Measurements from ENCODE around the gene TRMO.

Gene TRMO

DNA sequence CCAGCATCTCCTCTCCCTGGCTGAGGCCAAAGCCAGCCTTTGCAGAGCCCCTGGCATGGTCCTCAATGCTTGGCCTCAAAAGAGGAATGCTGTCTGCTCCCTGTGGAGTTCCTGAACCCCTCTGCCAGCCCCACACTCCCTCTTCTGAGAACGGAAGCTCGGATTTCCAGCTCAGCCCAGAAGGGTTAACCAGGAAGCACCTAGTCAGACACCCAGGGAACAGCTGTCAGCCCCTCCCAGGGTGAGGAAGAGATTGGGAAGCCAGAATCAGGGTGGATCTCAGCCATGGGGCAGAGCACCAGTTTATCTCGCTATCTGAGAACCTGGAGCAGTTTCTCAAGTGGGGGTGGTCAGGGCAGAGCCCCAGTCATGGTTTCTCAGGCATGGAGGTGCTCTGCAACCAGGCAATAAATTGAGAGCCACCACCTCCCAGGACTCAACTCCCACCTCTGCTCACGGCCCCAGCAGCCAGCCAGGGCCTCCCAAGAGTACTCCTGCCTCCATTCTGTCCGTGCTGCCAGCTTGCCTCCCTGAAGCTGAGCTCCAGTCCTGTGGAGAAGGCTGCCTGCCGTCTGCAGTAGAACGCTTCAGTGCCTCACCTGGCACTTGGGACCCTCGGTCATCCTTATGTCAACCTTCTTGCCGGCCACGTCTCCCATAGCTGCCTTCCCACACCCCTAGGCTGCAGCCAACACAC, 61.7 kb downstream of the TRMO start:
- DNase-seq (ENCODE audit: low read depth in 2 of 2), result no peak

DNA sequence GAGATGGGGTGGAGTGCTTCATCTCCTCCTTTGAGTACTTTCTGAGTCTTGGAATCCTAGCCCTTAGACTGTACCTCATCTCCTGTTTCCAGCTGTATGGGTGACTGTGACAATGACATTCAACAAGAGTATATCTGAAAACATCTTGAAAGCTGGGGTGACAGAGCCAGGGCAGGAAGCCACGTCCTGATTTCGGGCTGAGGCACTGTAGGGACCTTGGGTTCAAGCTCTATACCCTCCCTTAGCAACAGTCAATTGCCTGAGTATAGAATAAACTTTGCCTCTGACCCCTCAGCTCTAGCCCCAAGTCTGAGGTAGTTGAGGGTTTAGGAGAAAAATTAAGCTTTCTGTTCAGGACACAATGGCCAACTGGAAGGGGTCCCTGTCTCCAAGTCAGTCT, 63.0 kb downstream of the TRMO start:
- no peak for DNase-seq (ENCODE audit: low read depth in 2 of 2)

DNA sequence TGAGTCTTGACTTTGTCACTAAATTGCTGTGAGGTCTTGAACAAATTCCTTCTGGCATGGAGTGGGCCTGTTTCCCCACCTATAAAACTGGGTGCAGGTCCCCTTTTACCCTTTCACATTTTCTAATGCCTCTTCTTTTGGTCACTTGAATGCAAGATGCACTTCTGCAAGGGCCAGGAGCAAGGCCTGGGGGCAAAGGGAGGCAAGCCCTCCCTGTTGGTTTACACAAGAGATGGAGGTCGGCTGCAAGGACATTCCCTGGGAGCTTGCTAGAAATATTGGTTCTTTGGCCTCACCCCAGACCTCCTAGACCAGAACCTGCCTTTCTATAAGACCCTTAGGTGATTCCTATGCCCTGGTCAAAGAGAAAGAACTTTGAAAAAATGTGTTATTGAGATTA, 63.5 kb downstream of the TRMO start:
- DNase-seq (ENCODE audit: low read depth in 2 of 2), result no peak

DNA sequence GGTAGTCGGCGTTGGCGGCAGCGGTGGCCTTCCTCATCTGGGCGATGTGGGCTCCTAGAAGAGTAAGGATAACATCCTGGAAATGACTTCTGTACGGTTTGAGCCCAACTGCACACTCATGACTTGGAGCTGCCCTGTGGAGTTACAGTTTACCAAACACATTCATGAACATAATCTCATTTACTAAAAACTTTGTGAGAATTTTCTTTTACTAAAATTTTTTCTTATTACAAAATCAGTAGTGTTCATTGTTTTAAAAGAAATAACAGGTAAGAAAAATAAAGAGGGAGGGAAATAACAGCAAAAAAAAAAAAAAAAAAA, 63.9 kb downstream of the TRMO start:
- no peak for DNase-seq (ENCODE audit: low read depth in 2 of 2)

DNA sequence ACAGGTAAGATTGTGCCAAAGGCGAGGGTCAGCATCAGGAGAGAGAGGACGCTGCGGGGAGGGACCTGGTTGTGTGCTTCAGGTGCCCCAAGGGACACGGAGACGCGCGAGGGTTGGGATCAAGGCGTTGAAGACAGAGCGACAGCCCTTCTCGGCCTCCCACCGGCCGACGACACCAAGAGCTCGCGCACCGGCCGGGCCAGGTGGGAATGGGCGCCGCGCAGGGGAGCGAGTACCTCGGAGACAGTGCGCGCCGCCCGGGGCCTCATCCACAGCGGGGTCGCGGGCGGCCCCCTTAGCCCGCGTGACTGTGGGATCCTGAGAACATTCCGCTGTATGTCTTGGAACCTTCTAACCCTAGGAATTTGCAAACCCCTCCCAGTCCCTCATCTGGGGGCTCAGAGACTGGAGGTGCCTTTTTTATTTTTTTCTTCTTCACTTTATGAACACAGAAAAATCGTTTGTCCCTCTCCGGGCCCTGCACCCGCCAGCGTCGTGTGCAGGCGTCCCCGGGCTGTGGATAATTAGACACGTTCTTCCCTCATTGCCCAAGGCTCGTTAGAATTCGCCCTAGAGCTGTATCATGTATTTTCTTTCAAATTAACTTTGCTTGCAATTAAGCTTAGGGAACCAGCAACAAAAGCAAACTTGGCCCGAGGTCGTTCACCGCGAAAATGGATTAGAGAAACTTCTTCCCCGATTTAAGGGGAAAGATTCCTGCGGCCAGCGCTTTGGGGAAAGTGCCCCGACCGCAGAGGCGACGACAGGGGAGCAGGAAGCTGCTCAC, 64.5 kb downstream of the TRMO start:
- DNase-seq (ENCODE audit: low read depth in 2 of 2), result no peak

DNA sequence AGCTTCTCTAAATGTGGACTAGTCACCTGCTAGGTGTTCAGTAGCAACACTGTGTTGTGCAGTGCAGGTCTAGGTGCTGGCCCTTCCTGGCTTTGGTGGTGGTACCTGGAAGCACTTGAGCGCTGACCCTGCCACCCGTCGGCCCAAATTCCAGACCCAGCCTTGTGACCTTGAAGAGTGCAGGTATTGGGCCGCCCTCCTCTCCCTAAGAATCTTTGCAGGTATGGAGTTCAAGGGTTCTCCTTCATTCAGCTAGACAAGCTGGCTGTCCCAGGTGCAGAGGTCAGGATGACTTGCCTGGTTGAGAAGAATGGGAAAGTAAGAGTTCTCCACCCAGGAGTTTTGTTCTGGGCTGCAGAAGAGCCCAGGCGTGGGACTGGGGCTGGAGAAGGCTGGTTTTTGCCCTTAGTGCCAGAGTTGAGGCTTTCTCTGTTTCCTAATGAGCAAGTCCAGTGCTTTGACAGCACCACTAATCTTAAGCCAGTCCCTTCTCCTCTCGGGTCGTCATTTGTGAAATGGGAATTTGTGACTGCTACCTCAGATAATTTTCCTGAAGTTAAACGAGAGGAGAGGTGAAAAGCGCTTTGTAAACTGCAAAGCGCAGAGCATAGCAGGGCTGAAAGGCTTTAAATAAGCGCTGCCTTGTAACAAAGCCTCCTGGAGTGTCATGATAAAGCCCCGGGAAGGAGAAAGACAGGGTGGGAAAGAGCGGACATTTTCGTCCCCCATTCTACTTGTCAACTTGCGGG, 65.3 kb downstream of the TRMO start:
- DNase-seq (ENCODE audit: low read depth in 2 of 2), result no peak

DNA sequence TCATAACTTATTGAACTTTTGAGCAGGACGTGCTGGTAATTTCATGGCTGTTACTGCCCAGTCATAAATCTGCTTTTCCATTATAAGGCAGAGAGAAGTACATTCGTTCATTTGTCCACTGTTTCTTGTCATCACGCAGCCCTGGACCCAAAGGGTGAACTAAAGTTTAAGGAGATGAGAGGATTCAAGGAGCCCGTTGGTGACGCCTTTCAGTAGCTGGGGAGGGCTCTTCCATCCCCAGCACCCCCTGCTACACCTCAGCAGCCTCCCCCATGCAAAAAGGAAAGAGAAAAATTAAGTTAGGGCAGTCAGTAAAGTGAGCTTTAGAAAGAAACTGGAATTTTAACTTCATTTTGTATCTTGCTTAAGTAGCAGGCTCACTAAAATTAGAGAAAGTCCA, 66.4 kb downstream of the TRMO start:
- DNase-seq (ENCODE audit: low read depth in 2 of 2), result no peak

DNA sequence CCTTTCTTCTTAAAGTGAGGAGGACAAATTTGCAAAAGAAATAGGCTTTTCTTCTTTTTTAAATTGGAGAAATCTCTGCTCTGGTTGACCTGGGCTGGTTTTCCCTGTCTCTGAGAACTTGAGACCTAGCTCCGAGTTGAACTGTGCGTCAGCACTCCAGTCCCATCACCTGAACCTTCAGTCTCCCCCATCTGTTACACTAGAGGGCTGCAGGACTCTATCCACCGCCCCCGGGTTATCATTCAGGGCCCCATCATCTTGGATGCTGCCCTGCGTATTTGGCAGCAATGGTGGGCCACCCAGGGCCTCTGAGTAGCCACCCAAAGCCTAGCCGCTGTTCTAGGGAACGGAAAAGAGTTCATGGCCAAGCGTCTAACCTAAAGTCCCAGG, 66.8 kb downstream of the TRMO start:
- DNase-seq (ENCODE audit: low read depth in 2 of 2), result no peak

DNA sequence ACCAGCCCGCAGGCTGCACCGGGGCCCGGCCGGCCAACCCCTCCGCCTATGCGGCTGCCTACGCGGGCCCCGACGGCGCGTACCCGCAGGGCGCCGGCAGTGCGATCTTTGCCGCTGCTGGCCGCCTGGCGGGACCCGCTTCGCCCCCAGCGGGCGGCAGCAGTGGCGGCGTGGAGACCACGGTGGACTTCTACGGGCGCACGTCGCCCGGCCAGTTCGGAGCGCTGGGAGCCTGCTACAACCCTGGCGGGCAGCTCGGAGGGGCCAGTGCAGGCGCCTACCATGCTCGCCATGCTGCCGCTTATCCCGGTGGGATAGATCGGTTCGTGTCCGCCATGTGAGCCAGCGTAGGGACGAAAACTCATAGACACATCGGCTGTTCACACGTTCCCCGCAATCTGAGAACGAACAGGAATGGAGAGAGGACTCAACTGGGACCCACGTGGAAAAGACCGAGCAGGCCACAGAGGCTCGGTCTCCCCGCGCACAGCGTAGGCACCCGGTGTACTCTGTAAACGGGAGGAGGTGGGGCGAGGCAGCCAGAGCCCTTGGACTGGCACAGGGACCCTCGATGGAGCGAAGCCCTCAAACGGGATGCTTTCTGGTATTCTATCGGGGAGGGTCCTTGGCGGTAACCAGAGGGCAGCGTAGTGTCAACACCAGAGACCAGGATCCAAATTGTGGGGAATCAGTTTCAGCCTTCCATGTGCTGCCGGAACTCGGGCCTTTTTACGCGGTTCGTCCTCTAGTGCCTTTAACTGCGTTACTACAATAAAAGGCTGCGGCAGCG, 67.4 kb downstream of the TRMO start:
- DNase-seq (ENCODE audit: low read depth in 2 of 2), result no peak

All from activated CD8-positive, alpha-beta memory T cell treated with anti-CD3 and anti-CD28 coated beads for 4 hours (primary cell).